Fibroblast of lung (primary cell): ENCODE measurements around the gene RMDN3.

ENCODE experiments used
- EZH2 ChIP-seq: IDR thresholded peaks from 2 replicates; pipeline ENCODE4 v1.5.1; 2012; ENCODE audit warnings: low read length, control low read depth, mild to moderate bottlenecking; ENCODE audit errors: missing control alignments
- TF ChIP-seq, protein P1 (sequence below), 2 donors: IDR thresholded peaks in 1 of 2; conservative IDR thresholded peaks in 1 of 2; 1 replicate in 1 of 2; 2 replicates in 1 of 2; pipeline ENCODE4 v1.5.1; 2011 to 2012; ENCODE audit warnings: low read length in 2 of 2, control low read depth in 1 of 2, inconsistent platforms in 1 of 2, low read depth in 1 of 2, mild to moderate bottlenecking in 1 of 2

DNA sequence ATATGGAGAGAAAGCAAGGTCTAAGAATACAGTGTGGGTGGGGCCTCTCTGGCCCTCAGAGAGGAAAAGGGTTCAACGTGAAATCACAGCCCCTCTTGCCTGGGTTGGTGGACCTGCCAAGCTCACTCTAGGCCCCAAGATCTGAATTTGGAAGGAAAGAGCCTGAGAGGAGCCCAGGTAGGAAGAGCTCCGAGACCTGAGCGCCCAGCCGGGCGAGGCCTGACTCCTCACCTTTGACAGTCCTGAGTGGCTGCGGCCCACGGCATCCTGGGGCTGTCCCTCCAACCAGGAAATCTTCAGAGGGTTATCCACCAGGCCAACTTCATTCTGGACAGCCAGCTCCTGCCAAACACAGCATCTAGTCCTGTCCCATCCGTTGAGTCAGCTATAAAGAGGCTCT is 18.4 kb upstream of the RMDN3 start:
- TF ChIP-seq, protein P1, sequence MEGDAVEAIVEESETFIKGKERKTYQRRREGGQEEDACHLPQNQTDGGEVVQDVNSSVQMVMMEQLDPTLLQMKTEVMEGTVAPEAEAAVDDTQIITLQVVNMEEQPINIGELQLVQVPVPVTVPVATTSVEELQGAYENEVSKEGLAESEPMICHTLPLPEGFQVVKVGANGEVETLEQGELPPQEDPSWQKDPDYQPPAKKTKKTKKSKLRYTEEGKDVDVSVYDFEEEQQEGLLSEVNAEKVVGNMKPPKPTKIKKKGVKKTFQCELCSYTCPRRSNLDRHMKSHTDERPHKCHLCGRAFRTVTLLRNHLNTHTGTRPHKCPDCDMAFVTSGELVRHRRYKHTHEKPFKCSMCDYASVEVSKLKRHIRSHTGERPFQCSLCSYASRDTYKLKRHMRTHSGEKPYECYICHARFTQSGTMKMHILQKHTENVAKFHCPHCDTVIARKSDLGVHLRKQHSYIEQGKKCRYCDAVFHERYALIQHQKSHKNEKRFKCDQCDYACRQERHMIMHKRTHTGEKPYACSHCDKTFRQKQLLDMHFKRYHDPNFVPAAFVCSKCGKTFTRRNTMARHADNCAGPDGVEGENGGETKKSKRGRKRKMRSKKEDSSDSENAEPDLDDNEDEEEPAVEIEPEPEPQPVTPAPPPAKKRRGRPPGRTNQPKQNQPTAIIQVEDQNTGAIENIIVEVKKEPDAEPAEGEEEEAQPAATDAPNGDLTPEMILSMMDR (conservative IDR thresholded peaks at IDR 0.05 in 1 of 2, IDR thresholded peaks at IDR 0.05 in 1 of 2; ENCODE audit: low read depth in 1 of 2, low read length in 2 of 2) = no peak
- TF ChIP-seq EZH2 = no peak
